ENCODE data around the gene CGNL1. TPM values are rescaled to one million over a fixed set of nuclear protein-coding genes. Genes with fewer than 3 reads are reported as not detected.

Gene CGNL1
- total RNA-seq, 2 experiments from 2014 or later, result not detected

GRCh38 chr15:57393061-57393460, 16.8 kb downstream of the CGNL1 start:
- H3K27ac Mint-ChIP-seq, result no peak overlapping the region
- H3K27me3 Mint-ChIP-seq, result peaks cover 2% of the 10 kb centered on the region
- no peaks in the 10 kb centered on the region for H3K9me3 Mint-ChIP-seq
- H3K4me3 Mint-ChIP-seq, result no peak overlapping the region
- H3K4me1 Mint-ChIP-seq (ENCODE audit: low read depth), result no peaks in the 10 kb centered on the region
- intact Hi-C loops (cut with micrococcal nuclease), result no loop called here
- no peaks in the 10 kb centered on the region for H3K36me3 Mint-ChIP-seq
- ChIA-PET POLR2A (no interaction called here), CTCF (no interaction called here)
- DNase-seq, result no peak

GRCh38 chr15:57395292-57395691, 19.0 kb downstream of the CGNL1 start:
- H3K4me3 Mint-ChIP-seq, result no peak overlapping the region
- no peak for DNase-seq
- ChIA-PET CTCF (no interaction called here), POLR2A (no interaction called here)
- no peak overlapping the region for H3K27ac Mint-ChIP-seq
- no peaks in the 10 kb centered on the region for H3K4me1 Mint-ChIP-seq (ENCODE audit: low read depth)
- H3K36me3 Mint-ChIP-seq, result no peaks in the 10 kb centered on the region
- intact Hi-C loops (cut with micrococcal nuclease), result no loop called here
- H3K27me3 Mint-ChIP-seq, result peaks cover 2% of the 10 kb centered on the region
- no peaks in the 10 kb centered on the region for H3K9me3 Mint-ChIP-seq

- H3K27me3 Mint-ChIP-seq, result peaks cover 4% of the 10 kb centered on the region
- no peak for DNase-seq
- CTCF ChIA-PET, result no interaction called here
- POLR2A ChIA-PET, result no interaction called here
- intact Hi-C loops (cut with micrococcal nuclease), result no loop called here
- no peak overlapping the region for H3K27ac Mint-ChIP-seq
- H3K4me3 Mint-ChIP-seq, result no peak overlapping the region
- H3K9me3 Mint-ChIP-seq, result no peaks in the 10 kb centered on the region
- H3K4me1 Mint-ChIP-seq (ENCODE audit: low read depth), result no peaks in the 10 kb centered on the region
- no peaks in the 10 kb centered on the region for H3K36me3 Mint-ChIP-seq
These were observed 22.0 kb downstream of the CGNL1 start for GRCh38 chr15:57398336-57398735.

- DNase-seq, result no peak
- no peaks in the 10 kb centered on the region for H3K36me3 Mint-ChIP-seq
- ChIA-PET CTCF (no interaction called here), POLR2A (no interaction called here)
- no peak overlapping the region for H3K27ac Mint-ChIP-seq
- H3K9me3 Mint-ChIP-seq, result no peaks in the 10 kb centered on the region
- H3K4me1 Mint-ChIP-seq (ENCODE audit: low read depth), result no peaks in the 10 kb centered on the region
- H3K4me3 Mint-ChIP-seq, result no peak overlapping the region
- H3K27me3 Mint-ChIP-seq, result peaks cover 4% of the 10 kb centered on the region
- intact Hi-C loops (cut with micrococcal nuclease), result no loop called here
These were observed 25.2 kb downstream of the CGNL1 start for GRCh38 chr15:57401546-57401945.

GRCh38 chr15:57403017-57403416, 26.7 kb downstream of the CGNL1 start:
- Mint-ChIP-seq H3K4me3 (no peak overlapping the region), H3K27ac (no peak overlapping the region), H3K4me1 (ENCODE audit: low read depth) (no peaks in the 10 kb centered on the region), H3K9me3 (no peaks in the 10 kb centered on the region), H3K36me3 (no peaks in the 10 kb centered on the region), H3K27me3 (peaks cover 4% of the 10 kb centered on the region)
- intact Hi-C loops (cut with micrococcal nuclease), result no loop called here
- no peak for DNase-seq
- POLR2A ChIA-PET, result no interaction called here
- CTCF ChIA-PET, result no interaction called here

- POLR2A ChIA-PET, result no interaction called here
- intact Hi-C loops (cut with micrococcal nuclease), result no loop called here
- H3K4me3 Mint-ChIP-seq, result no peak overlapping the region
- DNase-seq, result no peak
- H3K9me3 Mint-ChIP-seq, result no peaks in the 10 kb centered on the region
- H3K27ac Mint-ChIP-seq, result no peak overlapping the region
- H3K4me1 Mint-ChIP-seq (ENCODE audit: low read depth), result no peaks in the 10 kb centered on the region
- peaks cover 4% of the 10 kb centered on the region for H3K27me3 Mint-ChIP-seq
- H3K36me3 Mint-ChIP-seq, result no peaks in the 10 kb centered on the region
- CTCF ChIA-PET, result interaction anchor here (1.1 kb wide), 1 partner anchor 28 kb away, joined by 3 read pairs; the partner anchor contains the start of gene CGNL1
These were observed 27.4 kb downstream of the CGNL1 start for GRCh38 chr15:57403566-57404325.

GRCh38 chr15:57405133-57405532, 28.8 kb downstream of the CGNL1 start:
- ChIA-PET POLR2A (no interaction called here), CTCF (no interaction called here)
- intact Hi-C loops (cut with micrococcal nuclease), result no loop called here
- H3K36me3 Mint-ChIP-seq, result no peaks in the 10 kb centered on the region
- H3K27me3 Mint-ChIP-seq, result peaks cover 8% of the 10 kb centered on the region
- H3K9me3 Mint-ChIP-seq, result no peaks in the 10 kb centered on the region
- H3K27ac Mint-ChIP-seq, result no peak overlapping the region
- no peaks in the 10 kb centered on the region for H3K4me1 Mint-ChIP-seq (ENCODE audit: low read depth)
- no peak for DNase-seq
- H3K4me3 Mint-ChIP-seq, result no peak overlapping the region

GRCh38 chr15:57406062-57406772, 29.9 kb downstream of the CGNL1 start:
- H3K36me3 Mint-ChIP-seq, result no peaks in the 10 kb centered on the region
- no peak for DNase-seq
- no peaks in the 10 kb centered on the region for H3K4me1 Mint-ChIP-seq (ENCODE audit: low read depth)
- peaks cover 4% of the 10 kb centered on the region for H3K27me3 Mint-ChIP-seq
- POLR2A ChIA-PET, result no interaction called here
- H3K4me3 Mint-ChIP-seq, result no peak overlapping the region
- intact Hi-C loops (cut with micrococcal nuclease), result no loop called here
- H3K27ac Mint-ChIP-seq, result no peak overlapping the region
- H3K9me3 Mint-ChIP-seq, result no peaks in the 10 kb centered on the region
- CTCF ChIA-PET, result no interaction called here

- no peaks in the 10 kb centered on the region for H3K4me1 Mint-ChIP-seq (ENCODE audit: low read depth)
- no peak overlapping the region for H3K27ac Mint-ChIP-seq
- DNase-seq, result no peak
- no peaks in the 10 kb centered on the region for H3K9me3 Mint-ChIP-seq
- peaks cover 9% of the 10 kb centered on the region for H3K27me3 Mint-ChIP-seq
- H3K36me3 Mint-ChIP-seq, result no peaks in the 10 kb centered on the region
- intact Hi-C loops (cut with micrococcal nuclease), result no loop called here
- H3K4me3 Mint-ChIP-seq, result no peak overlapping the region
- ChIA-PET CTCF (no interaction called here), POLR2A (no interaction called here)
These were observed 34.1 kb downstream of the CGNL1 start for GRCh38 chr15:57410373-57410772.

- Mint-ChIP-seq H3K4me1 (ENCODE audit: low read depth) (no peaks in the 10 kb centered on the region), H3K4me3 (no peak overlapping the region), H3K27ac (no peak overlapping the region), H3K27me3 (peaks cover 9% of the 10 kb centered on the region), H3K9me3 (no peaks in the 10 kb centered on the region), H3K36me3 (no peaks in the 10 kb centered on the region)
- intact Hi-C loops (cut with micrococcal nuclease), result no loop called here
- CTCF ChIA-PET, result no interaction called here
- DNase-seq, result no peak
- POLR2A ChIA-PET, result no interaction called here
These were observed 35.9 kb downstream of the CGNL1 start for GRCh38 chr15:57411945-57412768.

GRCh38 chr15:57415602-57416001, 39.3 kb downstream of the CGNL1 start:
- Mint-ChIP-seq H3K9me3 (no peaks in the 10 kb centered on the region), H3K27me3 (peaks cover 5% of the 10 kb centered on the region), H3K36me3 (no peaks in the 10 kb centered on the region), H3K4me3 (no peak overlapping the region), H3K27ac (no peak overlapping the region), H3K4me1 (ENCODE audit: low read depth) (no peaks in the 10 kb centered on the region)
- ChIA-PET POLR2A (no interaction called here), CTCF (no interaction called here)
- no peak for DNase-seq
- intact Hi-C loops (cut with micrococcal nuclease), result no loop called here

- ChIA-PET CTCF (interaction anchor here (0.6 kb wide), 1 partner anchor 10 kb away, joined by 3 read pairs; no protein-coding TSS in a partner anchor), POLR2A (no interaction called here)
- Mint-ChIP-seq H3K4me1 (ENCODE audit: low read depth) (no peaks in the 10 kb centered on the region), H3K4me3 (no peak overlapping the region), H3K36me3 (no peaks in the 10 kb centered on the region), H3K9me3 (no peaks in the 10 kb centered on the region), H3K27me3 (peaks cover 8% of the 10 kb centered on the region), H3K27ac (no peak overlapping the region)
- intact Hi-C loops (cut with micrococcal nuclease), result no loop called here
- DNase-seq, result no peak
These were observed 42.3 kb downstream of the CGNL1 start for GRCh38 chr15:57418635-57419034.
